DOHH2 (cell line): ENCODE measurements around the gene SUCLG1.

Experiments used
- H3F3A ChIP-seq: fragments of 200-600 bp; sonication (generic), shearing (Covaris generic); 2 replicates; pipeline ENCODE4 v1.6.0; 2016; ENCODE audit warnings: antibody characterized with exemption, mild to moderate bottlenecking; ENCODE audit not compliant: control insufficient read depth, insufficient read depth
- H3K27ac ChIP-seq: fragments of 200-600 bp; sonication (generic); 2 replicates; pipeline ENCODE4 v1.5.1; 2014; ENCODE audit warnings: low read depth, mild to moderate bottlenecking, low read length, moderate library complexity
- H3K27me3 ChIP-seq: fragments of 200-600 bp; sonication (generic); 2 replicates; pipeline ENCODE4 v1.6.1; 2014; ENCODE audit warnings: mild to moderate bottlenecking, low read length, mixed read lengths; ENCODE audit not compliant: control insufficient read depth
- H3K36me3 ChIP-seq: fragments of 200-600 bp; sonication (generic); 2 replicates; pipeline ENCODE4 v1.6.1; 2014; ENCODE audit warnings: mild to moderate bottlenecking, low read length, moderate library complexity, mixed read lengths; ENCODE audit not compliant: control insufficient read depth
- H3K4me1 ChIP-seq: fragments of 200-600 bp; sonication (generic); 2 replicates; pipeline ENCODE4 v1.6.1; 2014; ENCODE audit warnings: mild to moderate bottlenecking, low read length, mixed read lengths; ENCODE audit not compliant: control insufficient read depth
- H3K4me2 ChIP-seq: fragments of 200-600 bp; sonication (generic); 2 replicates; pipeline ENCODE4 v1.6.0; 2014; ENCODE audit warnings: mild to moderate bottlenecking, low read length, moderate library complexity
- H3K4me3 ChIP-seq: fragments of 200-600 bp; sonication (generic); 2 replicates; pipeline ENCODE4 v1.5.1; 2014; ENCODE audit warnings: mild to moderate bottlenecking, low read length, mixed read lengths
- H3K79me2 ChIP-seq: fragments of 200-600 bp; sonication (generic); 2 replicates; pipeline ENCODE4 v1.6.1; 2014; ENCODE audit warnings: mild to moderate bottlenecking, low read length, mixed read lengths; ENCODE audit not compliant: control insufficient read depth
- H3K9me2 ChIP-seq: fragments of 200-600 bp; sonication (generic); replicated peaks from 2 replicates; pipeline ENCODE4 v1.6.1; 2014; ENCODE audit warnings: mild to moderate bottlenecking, low read length, mixed read lengths; ENCODE audit not compliant: control insufficient read depth
- H3K9me3 ChIP-seq: fragments of 200-600 bp; sonication (generic); 2 replicates; pipeline ENCODE4 v1.6.1; 2014; ENCODE audit warnings: antibody characterized with exemption, low read length, mixed read lengths; ENCODE audit not compliant: control insufficient read depth, insufficient read depth
- H4K20me1 ChIP-seq: fragments of 200-600 bp; sonication (generic); 2 replicates; pipeline ENCODE4 v1.6.0; 2014; ENCODE audit warnings: low read depth, mild to moderate bottlenecking, antibody characterized with exemption, low read length, moderate library complexity; ENCODE audit not compliant: control insufficient read depth, insufficient read depth
- EZH2phosphoT487 ChIP-seq: fragments of 200-600 bp; sonication (generic); IDR thresholded peaks from 2 replicates; pipeline ENCODE4 v1.6.1; 2017; ENCODE audit warnings: borderline replicate concordance, mild to moderate bottlenecking, antibody characterized with exemption, low read length, moderate library complexity, mixed read lengths
- TF ChIP-seq, protein P1 (sequence below): fragments of 200-600 bp; sonication (generic); IDR thresholded peaks from one replicate; pipeline ENCODE4 v1.5.1; 2014; ENCODE audit warnings: antibody characterized with exemption, mild to moderate bottlenecking, low read depth, low read length; ENCODE audit not compliant: poor library complexity, severe bottlenecking

SUCLG1 gene

DNA sequence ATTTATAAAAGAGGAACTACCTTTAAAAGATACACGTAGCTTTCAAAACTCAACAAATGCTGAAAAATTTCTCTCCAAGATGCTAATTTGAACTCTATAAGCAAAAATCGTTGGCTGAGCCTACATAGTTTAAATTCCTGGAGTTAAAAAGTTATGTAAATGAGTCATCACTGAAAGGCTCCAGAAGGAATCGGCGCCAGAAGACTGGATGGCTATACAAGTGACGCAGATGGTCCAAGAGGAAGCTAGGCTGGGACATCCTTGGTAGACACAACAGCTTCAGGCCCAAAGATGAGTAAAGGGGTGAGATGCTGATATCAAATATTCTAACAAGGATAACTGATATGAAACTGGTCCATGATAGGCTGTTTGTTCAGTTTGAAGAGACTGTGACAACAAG lies 34.4 kb upstream of the SUCLG1 start:
- no peaks in the 10 kb centered on the region for H3K79me2 ChIP-seq
- no peaks in the 10 kb centered on the region for H3K36me3 ChIP-seq
- no peaks in the 10 kb centered on the region for H3K9me3 ChIP-seq
- H3K4me1 ChIP-seq: peaks cover 4% of the 10 kb centered on the region; the same call in 1 of the 2 replicates
- no peaks in the 10 kb centered on the region for H3K27me3 ChIP-seq
- TF ChIP-seq EZH2phosphoT487: no peak
- TF ChIP-seq, protein P1, sequence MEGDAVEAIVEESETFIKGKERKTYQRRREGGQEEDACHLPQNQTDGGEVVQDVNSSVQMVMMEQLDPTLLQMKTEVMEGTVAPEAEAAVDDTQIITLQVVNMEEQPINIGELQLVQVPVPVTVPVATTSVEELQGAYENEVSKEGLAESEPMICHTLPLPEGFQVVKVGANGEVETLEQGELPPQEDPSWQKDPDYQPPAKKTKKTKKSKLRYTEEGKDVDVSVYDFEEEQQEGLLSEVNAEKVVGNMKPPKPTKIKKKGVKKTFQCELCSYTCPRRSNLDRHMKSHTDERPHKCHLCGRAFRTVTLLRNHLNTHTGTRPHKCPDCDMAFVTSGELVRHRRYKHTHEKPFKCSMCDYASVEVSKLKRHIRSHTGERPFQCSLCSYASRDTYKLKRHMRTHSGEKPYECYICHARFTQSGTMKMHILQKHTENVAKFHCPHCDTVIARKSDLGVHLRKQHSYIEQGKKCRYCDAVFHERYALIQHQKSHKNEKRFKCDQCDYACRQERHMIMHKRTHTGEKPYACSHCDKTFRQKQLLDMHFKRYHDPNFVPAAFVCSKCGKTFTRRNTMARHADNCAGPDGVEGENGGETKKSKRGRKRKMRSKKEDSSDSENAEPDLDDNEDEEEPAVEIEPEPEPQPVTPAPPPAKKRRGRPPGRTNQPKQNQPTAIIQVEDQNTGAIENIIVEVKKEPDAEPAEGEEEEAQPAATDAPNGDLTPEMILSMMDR: no peak
- no peak overlapping the region for H3K27ac ChIP-seq
- H3K9me2 ChIP-seq: no peaks in the 10 kb centered on the region
- H3F3A ChIP-seq: no peaks in the 10 kb centered on the region
- H3K4me3 ChIP-seq: no peak overlapping the region
- H3K4me2 ChIP-seq: no peak overlapping the region
- no peaks in the 10 kb centered on the region for H4K20me1 ChIP-seq

DNA sequence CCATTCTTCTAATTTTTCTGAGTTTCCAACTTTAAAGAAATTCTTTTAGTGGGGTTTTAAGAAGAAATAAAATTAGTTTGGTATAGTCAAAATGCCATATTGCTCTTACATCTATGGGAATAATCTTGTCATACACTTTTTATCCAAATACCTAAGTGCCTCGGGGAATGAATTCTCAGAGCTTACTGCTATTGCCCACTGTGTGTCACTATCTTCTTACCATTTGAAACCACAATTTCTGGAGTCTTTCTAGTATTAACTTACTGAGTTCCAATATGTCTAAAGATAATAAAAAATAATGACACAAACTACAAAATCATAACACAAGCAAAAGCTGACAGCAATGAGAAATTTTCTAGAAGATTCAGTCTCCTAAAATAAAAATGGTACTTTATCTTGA lies 33.5 kb upstream of the SUCLG1 start:
- no peaks in the 10 kb centered on the region for H3K9me3 ChIP-seq
- no peak overlapping the region for H3K27ac ChIP-seq
- no peaks in the 10 kb centered on the region for H3K27me3 ChIP-seq
- no peaks in the 10 kb centered on the region for H3K79me2 ChIP-seq
- H4K20me1 ChIP-seq: no peaks in the 10 kb centered on the region
- H3K36me3 ChIP-seq: no peaks in the 10 kb centered on the region
- no peaks in the 10 kb centered on the region for H3F3A ChIP-seq
- TF ChIP-seq, protein P1: no peak
- TF ChIP-seq EZH2phosphoT487: no peak
- H3K4me3 ChIP-seq: no peak overlapping the region
- no peak overlapping the region for H3K4me2 ChIP-seq
- H3K4me1 ChIP-seq: peaks cover 4% of the 10 kb centered on the region; the same call in 1 of the 2 replicates
- no peaks in the 10 kb centered on the region for H3K9me2 ChIP-seq

DNA sequence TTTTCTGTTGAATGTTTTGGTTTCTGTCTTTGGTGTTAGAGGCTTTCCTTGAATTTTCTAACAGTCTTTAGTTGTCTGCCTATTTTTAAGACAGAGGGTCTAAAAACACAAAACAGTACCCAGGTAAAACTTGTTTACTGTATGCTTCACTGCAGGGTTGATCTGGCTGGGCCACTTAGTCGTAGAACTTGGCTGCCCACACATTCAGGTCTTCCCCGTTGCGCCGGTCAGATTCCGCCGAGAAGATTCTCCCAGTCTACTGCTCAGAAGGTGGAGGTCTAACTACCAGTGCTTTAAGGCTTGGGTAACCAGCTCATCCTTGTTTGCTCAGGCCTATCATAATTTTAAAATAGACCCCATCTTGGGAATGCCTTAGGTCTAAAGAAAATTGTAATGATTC lies 32.7 kb upstream of the SUCLG1 start:
- Histone ChIP-seq H3K4me2 (no peak overlapping the region), H3K9me3 (no peaks in the 10 kb centered on the region), H3K4me3 (no peak overlapping the region), H3K79me2 (no peaks in the 10 kb centered on the region), H4K20me1 (no peaks in the 10 kb centered on the region), H3K36me3 (no peaks in the 10 kb centered on the region), H3K27me3 (no peaks in the 10 kb centered on the region), H3K9me2 (no peaks in the 10 kb centered on the region), H3K4me1 (peaks cover 4% of the 10 kb centered on the region; the same call in 1 of the 2 replicates), H3F3A (no peaks in the 10 kb centered on the region), H3K27ac (no peak overlapping the region)
- TF ChIP-seq EZH2phosphoT487: no peak
- TF ChIP-seq, protein P1: no peak
